Activated CD4-positive, alpha-beta T cell treated with anti-CD3 and anti-CD28 coated beads, Interleukin-2, amount 50 U/mL, for 1 hour (primary cell): ENCODE measurements around the gene CDH23.
A peak's percentile ranks its signal among the peaks of the same experiment; 100 is the strongest.

Experiments used
- DNase-seq: peaks from one replicate; pipeline ENCODE4 v3.0.0-alpha.2; 2020

The CDH23 gene

DNA sequence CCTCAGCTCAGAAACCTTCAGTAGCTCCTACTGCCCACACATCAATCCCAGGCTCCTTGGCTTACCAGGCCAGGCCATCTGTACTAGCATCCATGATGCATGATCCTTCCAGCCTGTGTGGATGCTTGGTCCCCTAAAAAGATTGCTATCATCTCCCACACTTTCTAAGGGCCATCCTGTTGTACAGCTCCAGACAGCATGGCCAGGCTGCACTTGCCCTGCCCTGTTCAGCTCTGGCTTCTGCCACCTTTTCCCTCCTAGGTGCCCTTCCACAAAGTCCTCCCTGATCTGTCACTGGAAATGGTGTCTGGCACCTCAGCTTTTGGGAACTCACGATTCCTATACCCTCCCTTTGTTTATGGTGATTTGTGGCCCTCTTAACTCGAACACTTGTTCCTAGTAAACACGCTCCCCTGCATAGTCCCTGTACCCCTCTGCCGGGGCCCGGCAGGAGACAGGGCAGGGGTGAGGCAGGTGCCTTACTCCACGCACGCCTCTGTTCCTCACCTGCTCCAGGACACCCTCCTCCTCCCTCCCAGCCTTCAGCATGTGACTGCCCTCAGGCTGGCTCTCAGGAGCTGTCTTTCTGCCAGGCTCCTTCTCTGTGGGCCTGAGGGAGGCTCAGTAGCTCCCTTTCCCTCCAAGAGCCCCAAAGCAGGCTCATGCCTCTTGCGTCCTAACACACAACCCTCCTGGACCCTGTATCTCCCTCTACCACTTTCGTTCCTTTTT lies 71.8 kb downstream of the CDH23 start:
- no peak for DNase-seq

- no peak for DNase-seq
These were observed 74.3 kb downstream of the CDH23 start for GRCh38 chr10:71471006-71471405.

GRCh38 chr10:71471957-71472365 lies 75.2 kb downstream of the CDH23 start:
- no peak for DNase-seq

DNA sequence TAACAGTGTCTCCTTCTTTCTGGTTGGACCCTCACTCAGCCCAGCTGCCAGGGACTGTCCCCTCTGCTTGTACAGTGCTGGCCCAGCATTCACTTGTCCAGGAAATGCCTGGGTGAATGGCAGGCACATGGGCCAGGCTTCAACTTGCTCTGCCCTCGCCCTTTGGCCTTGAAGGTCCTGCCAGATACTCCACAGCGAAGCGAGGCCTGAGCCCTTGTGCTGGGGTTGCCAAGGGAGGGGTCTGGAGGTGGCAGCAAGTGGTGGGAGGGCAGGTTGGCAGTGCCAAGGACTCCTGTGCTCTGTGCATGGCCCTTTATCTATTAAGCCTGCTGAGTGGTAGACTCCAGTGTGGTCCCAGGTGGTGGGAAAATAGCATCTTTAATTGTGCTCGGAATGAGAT lies 75.7 kb downstream of the CDH23 start:
- DNase-seq = no peak

DNA sequence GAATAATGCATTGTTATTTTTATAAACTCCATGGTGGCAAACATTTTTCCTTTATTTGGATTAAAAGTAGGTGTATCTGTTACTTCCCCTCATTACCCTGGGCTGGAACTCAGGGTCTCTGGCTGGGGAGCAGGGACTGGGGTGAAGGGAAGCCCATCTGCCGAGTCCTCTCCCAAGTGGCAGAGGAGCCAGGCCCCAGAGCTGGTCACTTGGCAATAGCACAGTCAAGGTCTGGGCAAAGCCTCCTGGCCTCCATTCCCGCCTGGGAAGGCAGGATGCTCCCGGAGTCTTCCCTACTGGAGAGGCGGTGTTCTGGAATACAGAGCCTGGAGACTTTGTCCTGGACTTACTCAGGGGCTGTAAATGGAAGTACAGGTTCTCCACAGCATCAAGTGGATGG lies 76.2 kb downstream of the CDH23 start:
- no peak for DNase-seq

GRCh38 chr10:71473671-71474599 lies 77.2 kb downstream of the CDH23 start:
- no peak for DNase-seq

DNA sequence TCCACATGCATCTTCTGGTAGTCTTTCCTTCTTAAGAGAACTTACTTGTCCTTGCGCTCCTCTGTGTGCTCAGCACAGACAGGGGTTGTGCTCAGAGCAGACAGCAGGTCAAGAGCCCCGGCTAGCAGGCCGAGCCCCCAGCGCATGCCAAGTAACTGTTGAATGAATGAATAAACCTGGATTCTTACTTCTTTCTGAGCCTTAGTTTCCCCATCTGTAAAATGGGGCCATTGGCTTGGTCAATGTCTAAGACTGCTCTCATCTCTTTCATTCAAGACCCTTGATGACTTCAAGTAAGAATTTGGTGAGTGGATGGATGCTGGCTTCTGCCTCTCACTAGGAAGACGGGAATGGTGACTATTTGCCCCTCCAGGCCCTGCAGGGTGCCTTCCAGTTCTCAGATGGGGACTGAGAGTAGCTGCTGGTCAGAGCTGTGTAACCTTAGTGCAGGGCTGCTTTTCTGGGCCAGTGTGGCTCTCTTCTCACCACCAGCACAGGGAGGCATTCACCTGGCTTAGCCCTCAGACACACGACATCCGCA lies 78.1 kb downstream of the CDH23 start:
- no peak for DNase-seq

DNA sequence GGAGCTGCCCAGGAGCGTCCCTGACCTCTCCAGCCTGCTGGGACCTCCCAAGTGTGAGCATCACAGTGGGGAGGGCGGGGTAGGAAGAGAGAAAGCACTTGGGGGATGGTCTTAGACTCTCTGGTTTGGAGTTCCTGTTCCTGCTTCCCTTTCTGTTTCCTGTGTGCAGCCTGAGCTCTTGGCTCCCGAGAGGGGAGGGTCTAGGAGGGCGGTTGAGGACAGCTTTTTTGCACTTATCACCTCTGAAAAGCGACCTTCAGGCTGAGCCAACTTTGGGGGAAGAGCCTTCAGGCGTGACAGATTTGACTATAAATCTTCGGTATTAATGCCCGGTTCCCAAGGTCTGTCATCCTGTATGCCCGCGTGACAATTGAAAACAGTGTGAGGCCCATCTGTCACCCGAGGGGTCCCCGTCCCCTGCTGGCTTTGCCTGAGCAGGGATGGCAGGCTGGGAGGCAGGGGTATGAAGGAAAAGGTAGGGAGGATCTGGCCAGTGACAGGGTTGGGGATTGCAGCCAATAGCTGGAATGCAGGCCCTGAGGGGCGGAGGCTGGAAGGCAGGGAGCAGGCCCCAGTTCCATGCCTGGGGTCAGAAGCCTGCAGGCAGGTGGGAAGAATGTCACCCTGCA lies 78.6 kb downstream of the CDH23 start:
- no peak for DNase-seq

GRCh38 chr10:71476228-71477011 lies 79.7 kb downstream of the CDH23 start:
- no peak for DNase-seq

DNA sequence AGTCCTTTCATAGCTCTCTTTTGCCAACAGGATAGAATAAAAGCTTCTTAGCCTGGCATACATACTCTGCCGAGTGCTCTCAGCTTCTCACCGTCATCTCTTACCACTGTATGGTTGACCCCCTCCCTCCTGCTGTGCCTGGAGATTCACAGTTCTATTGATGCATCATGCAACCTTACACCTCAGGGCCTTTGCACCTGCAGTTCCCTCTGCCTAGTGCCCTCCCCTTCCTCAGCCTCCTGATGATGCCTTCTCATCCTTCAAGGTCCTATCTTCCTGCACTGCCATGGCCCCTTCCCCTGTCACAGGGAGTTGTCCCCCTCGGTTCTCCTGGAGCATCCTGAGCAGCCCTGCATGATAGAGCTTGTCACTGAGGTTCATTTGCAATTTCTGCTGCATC lies 81.5 kb downstream of the CDH23 start:
- DNase-seq = no peak

DNA sequence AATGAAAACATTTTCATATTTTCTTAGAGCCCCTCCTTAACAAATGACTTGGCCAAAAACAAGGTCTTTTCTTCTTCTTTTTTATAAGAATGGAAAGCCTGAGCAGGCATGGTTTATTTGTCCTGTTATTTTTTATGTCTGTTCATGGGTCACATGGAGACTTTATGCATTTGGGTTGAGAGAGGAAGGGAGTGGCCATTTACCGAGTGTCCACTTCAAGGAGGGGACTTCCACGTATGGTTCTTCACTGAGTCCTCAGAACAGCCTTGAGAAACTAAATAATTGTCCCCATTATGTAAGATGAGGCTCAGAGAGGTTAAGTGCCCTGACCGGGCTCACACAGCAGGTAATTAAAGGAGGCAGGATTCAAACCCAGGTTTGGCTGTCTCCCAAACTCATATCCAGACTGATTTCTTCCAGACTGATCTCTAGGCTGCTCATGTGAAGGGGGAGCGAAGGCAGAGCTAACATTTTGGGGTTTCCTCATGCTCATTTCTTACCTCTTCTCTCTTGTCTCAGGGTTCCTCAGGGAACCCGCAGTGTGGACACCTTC lies 82.2 kb downstream of the CDH23 start:
- DNase-seq = no peak

DNA sequence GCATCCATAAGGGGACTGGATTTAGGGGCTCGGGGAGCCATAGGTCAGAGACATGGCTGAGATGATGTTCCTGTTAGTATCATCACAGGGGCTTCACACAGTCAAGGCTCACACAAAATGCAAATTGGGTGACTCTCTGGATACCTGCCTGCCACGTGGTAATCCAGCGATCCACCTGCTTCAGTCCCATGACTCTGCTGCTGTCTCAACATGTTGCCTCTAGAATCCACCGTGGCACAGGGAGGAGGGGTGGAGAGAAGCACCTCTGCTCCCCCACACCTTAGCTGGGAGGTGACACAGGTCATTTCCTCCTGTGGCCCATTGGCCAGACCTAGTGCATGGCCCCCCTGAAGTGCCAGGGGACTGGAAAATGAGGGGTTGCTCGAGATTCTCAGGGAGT lies 83.1 kb downstream of the CDH23 start:
- DNase-seq = no peak

- DNase-seq = no peak
These were observed 83.9 kb downstream of the CDH23 start for GRCh38 chr10:71480662-71481061.

GRCh38 chr10:71481746-71482410 lies 85.2 kb downstream of the CDH23 start:
- no peak for DNase-seq

DNA sequence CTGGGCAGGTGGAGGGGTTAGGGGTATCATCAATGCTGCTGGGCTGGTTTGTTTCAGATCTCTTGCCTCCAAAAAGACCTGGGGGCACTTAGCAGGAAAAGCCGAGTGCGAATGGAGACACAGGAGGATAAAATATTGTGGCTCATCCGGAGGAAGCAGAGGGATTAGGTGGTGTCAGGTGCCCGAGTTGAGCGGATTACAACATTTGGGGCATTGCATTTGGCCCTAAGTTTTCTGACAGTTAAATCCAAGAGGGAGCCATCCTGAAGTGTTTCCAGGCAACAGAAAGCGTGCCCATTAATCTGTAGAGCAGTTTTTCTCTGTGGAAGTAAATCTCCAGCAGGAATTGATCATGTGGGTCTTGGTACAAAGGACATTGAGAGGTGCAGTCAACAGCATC lies 85.9 kb downstream of the CDH23 start:
- no peak for DNase-seq

DNA sequence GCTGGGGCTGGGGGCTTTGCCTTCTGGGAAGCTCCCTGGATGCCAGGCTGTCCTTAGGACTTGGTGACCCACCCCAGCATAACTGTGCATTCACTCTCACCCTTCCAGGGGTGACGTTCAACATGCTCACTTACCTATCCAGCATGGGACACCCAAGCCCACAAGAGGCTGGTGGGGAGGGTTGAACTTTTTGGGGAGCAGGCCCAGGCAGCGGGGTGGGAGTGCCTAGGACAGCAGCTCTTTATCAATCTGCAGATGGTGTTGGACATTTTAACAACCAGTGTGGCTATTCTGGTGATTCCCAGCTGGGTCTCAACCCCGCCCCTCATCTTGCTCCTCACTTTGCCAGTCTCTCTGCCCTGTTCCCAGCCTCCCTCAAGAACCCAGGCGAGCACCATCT lies 86.4 kb downstream of the CDH23 start:
- DNase-seq = no peak

- no peak for DNase-seq
These were observed 87.4 kb downstream of the CDH23 start for GRCh38 chr10:71483885-71484751.

GRCh38 chr10:71486484-71487114 lies 89.9 kb downstream of the CDH23 start:
- peak; percentile 26 for DNase-seq

DNA sequence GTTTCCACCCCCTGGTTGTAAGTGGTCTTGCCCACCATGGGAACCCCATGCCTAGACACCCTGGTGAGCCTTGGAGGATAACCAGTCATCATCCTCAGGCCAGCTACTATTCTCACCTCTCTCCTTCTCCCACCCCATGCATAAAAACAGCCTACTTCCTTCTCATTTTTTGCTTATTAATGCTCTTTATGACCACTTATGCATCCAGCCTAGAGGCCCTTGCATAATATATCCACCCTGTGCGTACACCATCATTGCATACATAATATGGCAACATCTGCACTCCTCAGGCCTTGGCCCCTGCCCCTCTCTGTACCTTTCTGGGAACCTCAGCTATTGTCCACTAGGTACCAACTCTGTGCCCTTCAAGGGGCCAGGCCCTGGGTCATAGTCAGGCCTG lies 91.0 kb downstream of the CDH23 start:
- no peak for DNase-seq

DNA sequence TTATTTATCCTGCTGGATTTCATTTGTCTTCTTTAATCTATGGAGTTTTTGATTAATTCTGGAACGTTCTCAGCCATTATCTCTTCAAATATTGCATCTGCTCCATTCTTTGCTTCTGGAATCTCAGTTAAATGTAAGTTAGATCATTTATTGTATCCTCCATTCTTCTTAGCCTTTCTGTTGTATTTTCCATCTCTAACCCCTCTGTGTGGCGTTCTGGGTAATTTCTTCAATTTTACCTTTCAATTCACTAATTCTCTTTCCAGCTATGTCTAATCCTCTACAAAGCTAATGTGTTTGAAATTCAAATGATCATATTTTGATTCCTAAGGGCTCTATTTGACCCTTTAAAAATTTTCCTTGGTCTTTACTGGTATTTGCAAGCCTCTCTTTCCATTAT lies 92.4 kb downstream of the CDH23 start:
- no peak for DNase-seq
